DOHH2 (cell line): ENCODE measurements around the gene CCDC154.

ENCODE experiments used
- EZH2phosphoT487 ChIP-seq: fragments of 200-600 bp; sonication (generic); IDR thresholded peaks from 2 replicates; pipeline ENCODE4 v1.6.1; 2017; ENCODE audit warnings: borderline replicate concordance, mild to moderate bottlenecking, antibody characterized with exemption, low read length, moderate library complexity, mixed read lengths
- TF ChIP-seq, protein P1 (sequence below): fragments of 200-600 bp; sonication (generic); IDR thresholded peaks from one replicate; pipeline ENCODE4 v1.5.1; 2014; ENCODE audit warnings: antibody characterized with exemption, mild to moderate bottlenecking, low read depth, low read length; ENCODE audit not compliant: poor library complexity, severe bottlenecking

- TF ChIP-seq, protein P1, sequence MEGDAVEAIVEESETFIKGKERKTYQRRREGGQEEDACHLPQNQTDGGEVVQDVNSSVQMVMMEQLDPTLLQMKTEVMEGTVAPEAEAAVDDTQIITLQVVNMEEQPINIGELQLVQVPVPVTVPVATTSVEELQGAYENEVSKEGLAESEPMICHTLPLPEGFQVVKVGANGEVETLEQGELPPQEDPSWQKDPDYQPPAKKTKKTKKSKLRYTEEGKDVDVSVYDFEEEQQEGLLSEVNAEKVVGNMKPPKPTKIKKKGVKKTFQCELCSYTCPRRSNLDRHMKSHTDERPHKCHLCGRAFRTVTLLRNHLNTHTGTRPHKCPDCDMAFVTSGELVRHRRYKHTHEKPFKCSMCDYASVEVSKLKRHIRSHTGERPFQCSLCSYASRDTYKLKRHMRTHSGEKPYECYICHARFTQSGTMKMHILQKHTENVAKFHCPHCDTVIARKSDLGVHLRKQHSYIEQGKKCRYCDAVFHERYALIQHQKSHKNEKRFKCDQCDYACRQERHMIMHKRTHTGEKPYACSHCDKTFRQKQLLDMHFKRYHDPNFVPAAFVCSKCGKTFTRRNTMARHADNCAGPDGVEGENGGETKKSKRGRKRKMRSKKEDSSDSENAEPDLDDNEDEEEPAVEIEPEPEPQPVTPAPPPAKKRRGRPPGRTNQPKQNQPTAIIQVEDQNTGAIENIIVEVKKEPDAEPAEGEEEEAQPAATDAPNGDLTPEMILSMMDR, result no peak
- no peak for TF ChIP-seq EZH2phosphoT487
Observed at GRCh38 chr16:1488619-1489018, 44.3 kb upstream of the CCDC154 start, which contains the start of gene PTX4.
